HepG2 (cell line): ENCODE results near the gene EIF5A. TPM values are rescaled to one million over a fixed set of nuclear protein-coding genes. Genes with fewer than 3 reads are reported as not detected.

ENCODE experiments used
- CENPT ChIP-seq: sonication (generic); formaldehyde crosslinking; IDR thresholded peaks from 2 replicates; pipeline ENCODE4 v1.8.0; 2022; ENCODE audit warnings: low read depth, mild to moderate bottlenecking, moderate library complexity, missing genetic modification reagents
- GPBP1L1 ChIP-seq: sonication (generic); formaldehyde crosslinking; IDR thresholded peaks from 2 replicates; pipeline ENCODE4 v1.5.0; 2020; ENCODE audit warnings: mild to moderate bottlenecking, missing genetic modification reagents
- HIC2 ChIP-seq: sonication (generic); formaldehyde crosslinking; IDR thresholded peaks from 2 replicates; pipeline ENCODE4 v1.9.0; 2022; ENCODE audit warnings: low read depth, missing genetic modification reagents
- HOXA3 ChIP-seq: sonication (generic); formaldehyde crosslinking; IDR thresholded peaks from 2 replicates; pipeline ENCODE4 v1.5.0; 2020; ENCODE audit warnings: missing genetic modification reagents
- KDM5B ChIP-seq: sonication (generic); formaldehyde crosslinking; IDR thresholded peaks from 2 replicates; pipeline ENCODE4 v1.4.0; 2020; ENCODE audit warnings: missing genetic modification reagents, mild to moderate bottlenecking, borderline replicate concordance
- POLR2G ChIP-seq: fragments of 200-400 bp; formaldehyde crosslinking; IDR thresholded peaks from 2 replicates; pipeline ENCODE4 v1.6.1; 2018; ENCODE audit warnings: mild to moderate bottlenecking, low read depth, low read length, moderate library complexity
- XRCC5 ChIP-seq: fragments of 200-400 bp; formaldehyde crosslinking; optimal IDR thresholded peaks from 2 replicates; pipeline ENCODE3; 2017; ENCODE audit warnings: mild to moderate bottlenecking, low read length
- ZFY ChIP-seq: sonication (generic); formaldehyde crosslinking; IDR thresholded peaks from 2 replicates; pipeline ENCODE4 v1.4.0; 2020; ENCODE audit warnings: missing genetic modification reagents
- ZNF101 ChIP-seq: sonication (generic); formaldehyde crosslinking; IDR thresholded peaks from 2 replicates; pipeline ENCODE4 v1.4.0; 2020; ENCODE audit warnings: mild to moderate bottlenecking, low read depth, missing genetic modification reagents, borderline replicate concordance
- ZNF232 ChIP-seq: sonication (generic); formaldehyde crosslinking; IDR thresholded peaks from 2 replicates; pipeline ENCODE4 v1.4.0; 2020; ENCODE audit warnings: missing genetic modification reagents, borderline replicate concordance
- ZNF484 ChIP-seq: sonication (generic); formaldehyde crosslinking; IDR thresholded peaks from 2 replicates; pipeline ENCODE4 v1.5.1; 2020; ENCODE audit warnings: mild to moderate bottlenecking, low read depth, missing genetic modification reagents, borderline replicate concordance
- ZNF652 ChIP-seq: IDR thresholded peaks from 2 replicates; pipeline ENCODE4 v1.6.1; 2016; ENCODE audit warnings: low read depth, borderline replicate concordance
- ZNF713 ChIP-seq: sonication (generic); formaldehyde crosslinking; IDR thresholded peaks from 2 replicates; pipeline ENCODE4 v1.4.0; 2020; ENCODE audit warnings: mild to moderate bottlenecking, missing genetic modification reagents
- ZNF777 ChIP-seq: sonication (generic); formaldehyde crosslinking; IDR thresholded peaks from 2 replicates; pipeline ENCODE4 v1.4.0; 2020; ENCODE audit warnings: missing genetic modification reagents
- ZSCAN9 ChIP-seq: IDR thresholded peaks from 2 replicates; pipeline ENCODE4 v1.6.1; 2016; ENCODE audit warnings: borderline replicate concordance
- polyA plus RNA-seq, 8 experiments: library from polyadenylated mRNA; depleted of rRNA in 3 of 8; stranded (reverse) in 7 of 8; unstranded in 1 of 8; fragments of >200 nt; fragmentation: Illumina TruSeq in 4 of 8; extraction: Trizol in 4 of 8; gene quantifications; 2 replicates each; pipeline versions ENCODE4 v1.2.1 to v1.2.3, GENCODE V29; 2011 to 2016; ENCODE audit warnings: low read depth in 4 of 8, missing spikeins in 1 of 8, mixed read lengths in 1 of 8; ENCODE audit not compliant: insufficient read depth in 1 of 8
- total RNA-seq, 5 experiments: library from RNA; depleted of rRNA; stranded (reverse); fragments of >200 nt; fragmentation: Illumina TruSeq; extraction: Trizol; gene quantifications; 2 replicates each; pipeline ENCODE4 v1.2.3, GENCODE V29; 2016; ENCODE audit warnings: low read depth in 1 of 5
- TF ChIP-seq, protein P1 (sequence below): sonication (generic); formaldehyde crosslinking; IDR thresholded peaks from 2 replicates; pipeline ENCODE4 v1.4.0; 2020; ENCODE audit warnings: missing genetic modification reagents
- TF ChIP-seq, protein P2 (sequence below): sonication (generic); formaldehyde crosslinking; IDR thresholded peaks from 2 replicates; pipeline ENCODE4 v1.4.0; 2020; ENCODE audit warnings: missing genetic modification reagents, mild to moderate bottlenecking, borderline replicate concordance
- TF ChIP-seq, protein P3 (sequence below): sonication (generic); formaldehyde crosslinking; IDR thresholded peaks from 2 replicates; pipeline ENCODE4 v1.4.0; 2020; ENCODE audit warnings: missing genetic modification reagents, mild to moderate bottlenecking, borderline replicate concordance

Gene EIF5A
- total and polyA plus RNA-seq, 2 of the 13 experiments (the other 11 are each of a cell fraction or from before 2014, with no cell fraction given) = 319 to 337 TPM

DNA sequence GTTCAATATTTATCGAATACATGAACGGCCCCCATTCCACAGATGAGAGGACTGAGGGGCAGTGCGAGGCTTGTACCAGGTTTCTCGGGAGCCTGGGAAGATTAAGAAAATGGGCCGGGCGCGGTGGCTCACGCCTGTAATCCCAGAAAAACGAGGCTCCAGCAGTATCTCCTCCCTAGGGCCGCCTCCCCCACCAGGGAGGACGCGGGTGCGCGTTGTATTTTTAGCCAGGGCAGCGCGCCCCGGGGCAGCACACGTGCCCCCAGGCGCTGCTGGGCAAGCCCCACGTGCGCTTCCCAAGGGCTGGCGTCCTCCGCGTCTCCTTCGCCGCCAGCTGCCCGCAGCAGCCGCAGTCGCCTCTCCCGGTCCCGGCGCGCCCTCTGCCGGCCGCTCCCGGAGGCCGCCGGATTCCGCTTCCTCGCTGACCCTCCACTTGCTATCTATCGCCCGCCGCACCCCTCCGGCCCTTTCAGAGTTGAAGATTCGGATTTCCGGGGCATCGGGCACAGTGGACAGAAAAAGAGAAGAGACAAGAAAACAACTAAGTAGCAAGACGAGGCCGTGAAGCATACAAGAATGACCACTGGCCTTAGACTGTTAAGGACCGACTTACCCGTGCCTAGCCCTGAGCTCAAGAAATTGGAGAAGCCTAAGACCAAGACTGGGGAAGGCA lies 11.1 kb upstream of the EIF5A start (continued):
- peak; percentile 75 for TF ChIP-seq XRCC5
- peak; percentile 77 for TF ChIP-seq HOXA3 (CRISPR knock-in tag)
- no peak for TF ChIP-seq ZNF484 (CRISPR knock-in tag)
- TF ChIP-seq GPBP1L1 = no peak
- peak; percentile 43; the same call in 1 of the 2 replicates for TF ChIP-seq ZNF777 (CRISPR knock-in tag)
- TF ChIP-seq, protein P1, sequence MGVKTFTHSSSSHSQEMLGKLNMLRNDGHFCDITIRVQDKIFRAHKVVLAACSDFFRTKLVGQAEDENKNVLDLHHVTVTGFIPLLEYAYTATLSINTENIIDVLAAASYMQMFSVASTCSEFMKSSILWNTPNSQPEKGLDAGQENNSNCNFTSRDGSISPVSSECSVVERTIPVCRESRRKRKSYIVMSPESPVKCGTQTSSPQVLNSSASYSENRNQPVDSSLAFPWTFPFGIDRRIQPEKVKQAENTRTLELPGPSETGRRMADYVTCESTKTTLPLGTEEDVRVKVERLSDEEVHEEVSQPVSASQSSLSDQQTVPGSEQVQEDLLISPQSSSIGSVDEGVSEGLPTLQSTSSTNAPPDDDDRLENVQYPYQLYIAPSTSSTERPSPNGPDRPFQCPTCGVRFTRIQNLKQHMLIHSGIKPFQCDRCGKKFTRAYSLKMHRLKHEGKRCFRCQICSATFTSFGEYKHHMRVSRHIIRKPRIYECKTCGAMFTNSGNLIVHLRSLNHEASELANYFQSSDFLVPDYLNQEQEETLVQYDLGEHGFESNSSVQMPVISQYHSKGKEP (CRISPR knock-in tag) = 0 out of 2 replicates have a peak, but pooled peaks have one; percentile 31
- no peak for TF ChIP-seq ZNF652 (CRISPR knock-in tag)
- TF ChIP-seq POLR2G = 0 out of 2 replicates have a peak, but pooled peaks have one; percentile 29
- no peak for TF ChIP-seq CENPT (CRISPR knock-in tag)
- no peak for TF ChIP-seq ZNF713 (CRISPR knock-in tag)
- TF ChIP-seq, protein P2, sequence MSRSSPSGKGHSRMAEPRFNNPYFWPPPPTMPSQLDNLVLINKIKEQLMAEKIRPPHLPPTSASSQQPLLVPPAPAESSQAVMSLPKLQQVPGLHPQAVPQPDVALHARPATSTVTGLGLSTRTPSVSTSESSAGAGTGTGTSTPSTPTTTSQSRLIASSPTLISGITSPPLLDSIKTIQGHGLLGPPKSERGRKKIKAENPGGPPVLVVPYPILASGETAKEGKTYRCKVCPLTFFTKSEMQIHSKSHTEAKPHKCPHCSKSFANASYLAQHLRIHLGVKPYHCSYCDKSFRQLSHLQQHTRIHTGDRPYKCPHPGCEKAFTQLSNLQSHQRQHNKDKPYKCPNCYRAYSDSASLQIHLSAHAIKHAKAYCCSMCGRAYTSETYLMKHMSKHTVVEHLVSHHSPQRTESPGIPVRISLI (CRISPR knock-in tag) = no peak
- TF ChIP-seq ZFY (CRISPR knock-in tag) = peak; percentile 34; the same call in 1 of the 2 replicates
- TF ChIP-seq ZNF101 (CRISPR knock-in tag) = 0 out of 2 replicates have a peak, but pooled peaks have one; percentile 17
- no peak for TF ChIP-seq ZNF232
- TF ChIP-seq, protein P3, sequence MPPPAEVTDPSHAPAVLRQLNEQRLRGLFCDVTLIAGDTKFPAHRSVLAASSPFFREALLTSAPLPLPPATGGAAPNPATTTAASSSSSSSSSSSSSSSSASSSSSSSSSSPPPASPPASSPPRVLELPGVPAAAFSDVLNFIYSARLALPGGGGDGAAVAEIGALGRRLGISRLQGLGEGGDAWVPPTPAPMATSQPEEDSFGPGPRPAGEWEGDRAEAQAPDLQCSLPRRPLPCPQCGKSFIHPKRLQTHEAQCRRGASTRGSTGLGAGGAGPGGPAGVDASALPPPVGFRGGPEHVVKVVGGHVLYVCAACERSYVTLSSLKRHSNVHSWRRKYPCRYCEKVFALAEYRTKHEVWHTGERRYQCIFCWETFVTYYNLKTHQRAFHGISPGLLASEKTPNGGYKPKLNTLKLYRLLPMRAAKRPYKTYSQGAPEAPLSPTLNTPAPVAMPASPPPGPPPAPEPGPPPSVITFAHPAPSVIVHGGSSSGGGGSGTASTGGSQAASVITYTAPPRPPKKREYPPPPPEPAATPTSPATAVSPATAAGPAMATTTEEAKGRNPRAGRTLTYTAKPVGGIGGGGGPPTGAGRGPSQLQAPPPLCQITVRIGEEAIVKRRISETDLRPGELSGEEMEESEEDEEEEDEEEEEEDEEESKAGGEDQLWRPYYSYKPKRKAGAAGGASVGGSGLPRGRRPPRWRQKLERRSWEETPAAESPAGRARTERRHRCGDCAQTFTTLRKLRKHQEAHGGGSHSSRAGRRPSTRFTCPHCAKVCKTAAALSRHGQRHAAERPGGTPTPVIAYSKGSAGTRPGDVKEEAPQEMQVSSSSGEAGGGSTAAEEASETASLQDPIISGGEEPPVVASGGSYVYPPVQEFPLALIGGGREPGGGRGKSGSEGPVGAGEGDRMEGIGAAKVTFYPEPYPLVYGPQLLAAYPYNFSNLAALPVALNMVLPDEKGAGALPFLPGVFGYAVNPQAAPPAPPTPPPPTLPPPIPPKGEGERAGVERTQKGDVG (CRISPR knock-in tag) = no peak
- peak; percentile 51; the same call in 1 of the 2 replicates for TF ChIP-seq ZSCAN9 (CRISPR knock-in tag)
- peak; percentile 66; the same call in 1 of the 2 replicates for TF ChIP-seq HIC2 (CRISPR knock-in tag)
- TF ChIP-seq KDM5B (CRISPR knock-in tag) = peak; percentile 63; the same call in 1 of the 2 replicates
